HUES48 (cell line): Measurements from ENCODE around the gene EGFLAM.

Experiments used
- H3K27ac ChIP-seq: one replicate; pipeline ENCODE4 v1.7.0; 2013; ENCODE audit warnings: low read depth, low read length, inconsistent platforms
- H3K27me3 ChIP-seq: 2 replicates; pipeline ENCODE4 v1.6.1; 2013; ENCODE audit warnings: mild to moderate bottlenecking, low read length; ENCODE audit not compliant: control insufficient read depth, insufficient read depth
- H3K36me3 ChIP-seq: 2 replicates; pipeline ENCODE4 v1.6.1; 2013; ENCODE audit warnings: low read length; ENCODE audit not compliant: control insufficient read depth, insufficient read depth
- H3K4me1 ChIP-seq: 2 replicates; pipeline ENCODE4 v1.6.1; 2013; ENCODE audit warnings: mild to moderate bottlenecking, low read length; ENCODE audit not compliant: control insufficient read depth, insufficient read depth
- H3K4me3 ChIP-seq: 2 replicates; pipeline ENCODE4 v1.5.1; 2013; ENCODE audit warnings: mild to moderate bottlenecking, low read depth, low read length
- H3K9ac ChIP-seq: 2 replicates; pipeline ENCODE4 v1.6.1; 2013; ENCODE audit warnings: mild to moderate bottlenecking, low read depth, low read length, moderate library complexity
- H3K9me3 ChIP-seq: 2 replicates; pipeline ENCODE4 v1.6.1; 2013; ENCODE audit warnings: low read length; ENCODE audit not compliant: control insufficient read depth, insufficient read depth

EGFLAM gene

DNA sequence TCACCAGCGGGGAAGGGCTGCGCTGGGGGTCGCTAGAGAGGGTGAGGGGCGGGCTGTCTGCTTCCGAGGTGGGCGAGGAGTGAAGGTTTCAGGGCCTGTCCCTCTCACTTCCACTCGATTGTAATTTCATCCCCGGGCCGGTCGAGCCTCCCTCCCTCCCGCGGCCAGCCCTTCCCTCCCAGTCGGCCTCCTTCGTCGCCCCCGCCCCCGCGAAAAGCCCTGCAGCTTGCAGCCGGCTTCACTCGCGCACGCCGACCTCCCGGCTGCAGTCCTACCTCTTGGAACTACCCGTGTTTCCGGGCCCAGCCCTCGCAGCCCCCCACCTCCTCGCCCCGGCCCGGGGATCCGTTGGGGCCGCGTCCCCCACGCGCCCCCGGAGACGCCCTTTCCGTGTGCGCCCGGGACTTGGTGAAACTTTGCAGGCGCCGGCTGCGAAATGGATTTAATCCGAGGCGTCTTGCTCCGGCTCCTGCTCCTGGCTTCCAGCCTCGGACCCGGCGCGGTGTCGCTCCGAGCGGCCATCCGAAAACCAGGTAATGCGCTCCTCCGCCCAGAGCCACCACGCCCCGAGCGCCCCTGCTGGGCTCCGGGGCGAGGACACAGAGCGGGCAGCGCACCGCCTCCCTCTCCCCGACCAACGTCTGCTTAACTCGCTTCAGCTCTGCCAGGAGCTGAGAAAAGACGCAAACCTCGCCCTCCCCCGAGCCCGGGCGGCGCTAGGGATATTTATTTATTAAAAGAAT, at the start of gene EGFLAM:
TSS of gene EGFLAM (plus strand) at position 241 of the 743 bp plus-strand sequence. CDS start at position 437, 196 bp downstream.
- H3K36me3 ChIP-seq = no peaks in the 10 kb centered on the region
- H3K4me3 ChIP-seq = peak within 1 kb of the TSS; percentile 70
- H3K9me3 ChIP-seq = 0 out of 2 replicates have a peak, but pooled peaks cover 2% of the 10 kb centered on the region
- no peak within 1 kb of the TSS for H3K9ac ChIP-seq
- peaks cover 15% of the 10 kb centered on the region for H3K4me1 ChIP-seq
- peaks cover 98% of the 10 kb centered on the region for H3K27me3 ChIP-seq
- H3K27ac ChIP-seq = peak within 1 kb of the TSS; percentile 51

DNA sequence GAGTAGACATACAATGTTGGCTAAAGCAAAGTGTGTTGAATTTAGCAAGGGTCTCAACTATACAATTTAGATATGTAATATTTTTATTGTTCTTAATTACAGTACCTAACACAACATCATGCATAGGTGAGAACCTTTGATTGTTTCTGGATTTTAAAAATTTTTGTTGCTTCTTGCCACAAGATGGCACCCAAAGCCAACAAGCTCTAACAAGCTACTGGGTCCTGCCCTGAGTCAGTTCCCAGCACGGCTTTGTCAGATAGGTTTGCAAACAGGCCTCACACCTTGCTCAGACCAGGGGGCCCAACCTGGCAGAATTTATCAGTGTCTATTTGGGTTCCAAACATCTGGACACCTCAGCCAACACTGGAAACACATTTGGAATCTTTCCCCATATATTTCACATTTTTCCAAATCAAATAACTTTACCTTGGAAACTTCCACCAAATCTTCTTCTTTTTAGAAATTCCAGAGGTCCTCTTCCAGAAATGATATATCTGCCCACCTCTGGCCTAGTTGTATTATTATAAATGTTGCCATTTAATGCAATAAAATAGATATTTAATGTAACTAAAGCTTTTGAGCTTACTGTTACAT, 49.5 kb upstream of the EGFLAM start:
- Histone ChIP-seq H3K36me3 (no peaks in the 10 kb centered on the region), H3K9ac (no peak overlapping the region), H3K4me3 (no peak overlapping the region), H3K4me1 (no peaks in the 10 kb centered on the region), H3K27ac (no peak overlapping the region), H3K9me3 (no peaks in the 10 kb centered on the region), H3K27me3 (no peaks in the 10 kb centered on the region)

DNA sequence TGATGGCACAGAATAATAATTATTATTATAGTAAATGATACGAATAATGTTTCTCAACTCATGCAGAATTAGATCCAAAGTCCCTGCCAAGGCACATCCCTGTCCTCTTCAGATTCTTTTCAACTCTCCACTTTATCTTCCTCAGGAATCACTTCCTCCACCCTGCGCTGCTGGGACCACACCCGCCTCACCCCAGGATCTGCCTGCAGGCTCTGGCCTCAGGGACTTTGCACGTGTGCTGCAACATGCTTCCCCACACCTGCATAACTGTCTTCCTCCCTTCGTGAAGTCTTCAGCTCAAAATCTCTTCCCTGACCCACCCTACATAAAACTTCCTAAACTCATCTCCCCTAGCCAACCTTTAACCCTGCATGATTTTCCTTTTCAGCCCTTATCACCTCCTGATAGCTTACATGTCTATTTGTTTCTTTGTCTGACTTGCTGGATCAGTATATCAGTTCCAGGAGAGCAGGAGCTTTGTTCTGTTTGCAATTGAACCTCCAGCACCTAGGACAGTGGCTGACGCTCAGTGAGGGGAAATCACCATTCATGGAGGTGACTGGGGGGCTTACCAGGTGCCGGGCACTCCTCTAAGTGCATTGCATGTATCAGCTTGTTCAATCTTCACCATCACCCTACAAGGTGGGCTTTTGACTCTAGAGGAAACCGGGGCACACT, 47.5 kb upstream of the EGFLAM start:
- Histone ChIP-seq H3K27ac (no peak overlapping the region), H3K36me3 (no peaks in the 10 kb centered on the region), H3K9me3 (no peaks in the 10 kb centered on the region), H3K9ac (no peak overlapping the region), H3K4me1 (no peaks in the 10 kb centered on the region), H3K27me3 (no peaks in the 10 kb centered on the region), H3K4me3 (no peak overlapping the region)

DNA sequence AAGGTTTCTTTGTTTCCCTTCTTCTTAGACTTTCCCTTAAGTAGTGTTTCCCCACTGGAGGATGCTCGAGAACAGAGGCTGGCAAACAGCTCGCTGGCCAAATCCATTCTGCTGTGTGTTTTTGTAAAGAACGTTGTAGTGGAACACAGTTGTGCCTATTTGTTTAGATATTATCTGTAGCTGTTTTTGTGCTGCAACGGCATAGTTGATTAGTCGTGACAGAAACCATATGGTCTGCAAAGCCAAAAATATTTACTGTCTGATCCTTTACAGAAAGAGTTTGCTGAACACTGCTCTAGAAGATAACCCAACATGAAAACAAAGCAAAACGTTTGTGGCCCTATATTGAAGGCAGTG, 47.0 kb upstream of the EGFLAM start:
- Histone ChIP-seq H3K4me3 (no peak overlapping the region), H3K4me1 (no peaks in the 10 kb centered on the region), H3K27me3 (no peaks in the 10 kb centered on the region)

DNA sequence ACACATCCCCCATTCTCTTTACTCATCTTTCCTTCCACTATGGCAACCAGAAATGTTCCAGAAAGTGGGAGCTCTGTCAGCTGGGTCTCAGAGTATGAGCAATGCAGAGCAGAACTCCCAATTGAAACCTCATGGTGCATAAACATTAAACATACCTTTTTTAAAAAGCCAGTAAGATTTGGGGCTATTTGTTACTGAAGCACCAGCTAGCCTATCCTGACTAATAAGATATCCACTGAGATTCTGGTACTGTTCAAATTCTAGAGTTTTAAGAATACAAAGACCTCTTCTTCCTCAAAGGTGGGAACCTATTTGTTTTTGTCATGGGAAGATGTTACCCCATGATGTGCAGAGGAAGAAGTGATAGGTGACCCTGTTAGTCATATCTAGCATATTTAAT, 46.1 kb upstream of the EGFLAM start:
- no peaks in the 10 kb centered on the region for H3K9me3 ChIP-seq
- no peaks in the 10 kb centered on the region for H3K36me3 ChIP-seq
- H3K4me3 ChIP-seq = no peak overlapping the region
- H3K27ac ChIP-seq = no peak overlapping the region
- no peaks in the 10 kb centered on the region for H3K27me3 ChIP-seq
- H3K9ac ChIP-seq = no peak overlapping the region
- H3K4me1 ChIP-seq = no peaks in the 10 kb centered on the region

More for the DNA sequence above, 47.0 kb upstream of the EGFLAM start:
- Histone ChIP-seq H3K27ac (no peak overlapping the region), H3K9me3 (no peaks in the 10 kb centered on the region), H3K36me3 (no peaks in the 10 kb centered on the region), H3K9ac (no peak overlapping the region)

DNA sequence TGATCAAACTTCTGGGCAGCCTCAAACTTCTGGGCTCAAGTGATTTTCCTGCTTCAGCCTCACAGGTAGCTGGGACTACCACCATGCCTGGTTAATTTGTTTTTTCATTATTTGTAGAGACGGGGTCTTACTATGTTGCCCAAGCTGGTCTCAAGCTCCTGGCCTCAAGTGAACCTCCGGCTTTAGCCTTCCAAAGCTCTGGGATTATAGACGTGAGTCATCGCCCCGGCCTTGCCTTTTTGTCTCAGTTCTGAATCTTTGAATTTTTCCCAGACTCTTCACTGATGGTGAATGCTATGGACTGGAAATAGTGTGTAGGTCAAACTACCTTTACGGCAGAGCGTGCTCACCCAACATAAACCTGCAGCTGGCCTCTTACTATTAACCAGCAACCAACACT, 32.3 kb upstream of the EGFLAM start:
- H3K4me3 ChIP-seq = no peak overlapping the region
- no peaks in the 10 kb centered on the region for H3K36me3 ChIP-seq
- no peak overlapping the region for H3K27ac ChIP-seq
- no peaks in the 10 kb centered on the region for H3K27me3 ChIP-seq
- no peaks in the 10 kb centered on the region for H3K4me1 ChIP-seq
- H3K9ac ChIP-seq = no peak overlapping the region
- no peaks in the 10 kb centered on the region for H3K9me3 ChIP-seq

DNA sequence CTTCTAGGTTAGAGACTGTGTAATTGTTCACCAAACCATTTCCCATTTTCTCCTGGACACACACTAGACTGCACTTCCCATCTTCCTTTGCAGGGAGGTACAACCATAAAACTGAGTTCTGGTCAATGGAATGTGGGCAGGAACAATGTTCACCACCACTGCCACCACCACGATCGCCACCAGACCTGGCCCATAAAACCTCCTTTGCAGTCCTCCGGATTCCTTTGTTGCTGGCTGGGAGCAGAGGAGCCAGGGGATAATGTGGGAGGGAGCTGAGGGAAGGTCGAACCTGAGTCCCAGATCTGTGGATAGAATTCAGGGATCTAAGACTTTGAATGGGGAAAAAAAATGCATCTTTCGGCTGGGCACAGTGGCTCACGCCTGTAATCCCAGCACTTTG, 29.4 kb upstream of the EGFLAM start:
- Histone ChIP-seq H3K4me1 (no peaks in the 10 kb centered on the region), H3K36me3 (no peaks in the 10 kb centered on the region), H3K4me3 (no peak overlapping the region), H3K9me3 (no peaks in the 10 kb centered on the region), H3K27me3 (no peaks in the 10 kb centered on the region), H3K9ac (no peak overlapping the region), H3K27ac (no peak overlapping the region)

DNA sequence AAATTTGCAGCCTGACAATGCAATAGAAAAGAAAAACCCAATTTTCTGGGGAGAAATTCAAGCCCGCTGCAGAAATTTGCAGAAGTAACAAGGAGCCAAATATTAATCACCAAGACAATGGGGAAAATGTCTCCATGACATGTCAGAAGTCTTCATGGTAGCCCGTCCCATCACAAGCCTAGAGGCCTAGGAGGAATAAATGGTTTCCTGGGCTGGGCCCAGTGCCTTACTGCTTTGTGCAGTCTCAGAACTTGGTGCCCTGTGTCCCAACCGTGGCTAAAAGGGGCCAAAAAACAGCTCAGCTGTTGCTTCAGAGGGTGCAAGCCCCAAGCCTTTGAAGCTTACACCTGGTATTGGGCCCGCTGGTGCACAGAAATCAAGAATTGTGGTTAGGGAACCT, 23.6 kb upstream of the EGFLAM start:
- Histone ChIP-seq H3K27ac (no peak overlapping the region), H3K4me1 (no peaks in the 10 kb centered on the region), H3K4me3 (no peak overlapping the region), H3K9me3 (peaks cover 7% of the 10 kb centered on the region), H3K9ac (no peak overlapping the region), H3K27me3 (no peaks in the 10 kb centered on the region), H3K36me3 (no peaks in the 10 kb centered on the region)

DNA sequence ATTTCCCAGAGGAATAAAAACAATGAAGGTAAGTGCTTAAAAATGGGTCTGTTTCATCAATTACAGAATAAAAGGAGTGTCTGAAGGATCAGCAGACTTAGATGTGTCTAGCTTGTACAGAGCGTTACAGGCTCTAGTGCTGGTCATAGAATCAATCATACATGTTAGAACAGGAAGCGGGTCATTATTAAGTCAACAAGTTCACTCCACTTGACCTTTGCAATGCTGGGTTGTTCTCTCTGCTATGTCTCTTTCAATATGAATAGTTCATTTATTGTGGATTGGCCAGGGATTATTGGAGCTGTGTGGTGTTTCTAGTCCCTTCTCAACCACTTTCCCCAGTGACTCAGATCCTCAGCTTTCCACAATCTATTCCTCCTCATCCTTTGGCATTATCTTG, 20.7 kb upstream of the EGFLAM start:
- H3K9me3 ChIP-seq = peaks cover 7% of the 10 kb centered on the region
- H3K9ac ChIP-seq = no peak overlapping the region
- H3K4me3 ChIP-seq = no peak overlapping the region
- H3K4me1 ChIP-seq = no peaks in the 10 kb centered on the region
- no peaks in the 10 kb centered on the region for H3K27me3 ChIP-seq
- H3K27ac ChIP-seq = no peak overlapping the region
- H3K36me3 ChIP-seq = no peaks in the 10 kb centered on the region

DNA sequence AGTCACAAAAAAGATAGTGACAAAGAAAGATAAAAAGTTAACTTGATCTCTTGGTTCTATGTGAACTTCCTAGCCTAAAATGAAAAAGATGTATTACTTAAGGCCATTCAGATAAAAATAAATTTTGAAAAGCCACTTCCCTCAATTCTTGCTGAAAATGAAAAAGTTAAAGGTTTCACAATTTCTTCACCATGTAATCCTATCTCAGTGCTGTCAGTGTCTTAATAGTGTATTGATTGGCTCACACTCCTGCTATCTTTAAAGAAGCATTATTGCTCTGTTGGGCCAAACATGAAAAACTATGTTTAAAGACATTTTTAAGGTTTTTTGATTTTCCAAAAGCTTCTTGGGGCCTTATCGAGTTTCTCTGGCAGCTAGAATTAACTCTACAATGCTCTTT, 18.1 kb upstream of the EGFLAM start:
- peaks cover 2% of the 10 kb centered on the region; the same call in 1 of the 2 replicates for H3K9me3 ChIP-seq
- H3K9ac ChIP-seq = no peak overlapping the region
- no peaks in the 10 kb centered on the region for H3K4me1 ChIP-seq
- H3K4me3 ChIP-seq = no peak overlapping the region
- H3K27me3 ChIP-seq = no peaks in the 10 kb centered on the region
- no peak overlapping the region for H3K27ac ChIP-seq
- no peaks in the 10 kb centered on the region for H3K36me3 ChIP-seq

DNA sequence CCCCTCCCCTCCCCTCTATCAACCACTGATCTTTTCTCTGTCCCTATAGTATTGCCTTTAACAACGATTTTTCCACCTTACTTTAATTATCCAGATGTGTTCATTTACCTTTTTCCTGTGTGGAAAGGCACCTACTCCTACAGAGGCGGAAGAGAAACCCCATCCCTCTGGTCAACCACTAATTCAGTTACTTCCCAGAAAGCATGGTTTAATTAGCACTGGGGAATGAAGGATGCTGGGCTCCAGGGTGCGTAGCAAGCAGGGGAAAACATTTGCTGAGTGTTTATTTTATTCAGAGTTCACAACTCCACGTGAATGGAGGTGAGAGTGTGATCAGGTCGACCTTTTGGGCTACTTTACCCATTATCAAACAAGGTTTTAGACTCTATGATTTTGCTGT, 16.7 kb upstream of the EGFLAM start:
- Histone ChIP-seq H3K9me3 (no peaks in the 10 kb centered on the region), H3K27me3 (no peaks in the 10 kb centered on the region), H3K4me3 (no peak overlapping the region), H3K27ac (no peak overlapping the region), H3K9ac (no peak overlapping the region), H3K36me3 (no peaks in the 10 kb centered on the region), H3K4me1 (no peaks in the 10 kb centered on the region)
